ENCODE results near the gene CIPC.

- TF ChIP-seq POLR2AphosphoS5 (IDR thresholded peaks at IDR 0.05) = no peak
- TF ChIP-seq POLR2A (IDR thresholded peaks at IDR 0.05) = no peak
- TF ChIP-seq CTCF (IDR thresholded peaks at IDR 0.05) = no peak
- no peak for TF ChIP-seq EP300 (IDR thresholded peaks at IDR 0.05)
Observed at GRCh38 chr14:77065851-77066577, 32.0 kb upstream of the CIPC start.

All from stomach (tissue), 4 donors.